ENCODE measurements around the gene LPO.

LPO gene

GRCh38 chr17:58272367-58273280 lies 34.2 kb downstream of the LPO start:
- no peak for DNase-seq (ENCODE audit: low read depth)
- H3K4me3 ChIP-seq (ENCODE audit: low read depth, low read length): no peak overlapping the region

- DNase-seq (ENCODE audit: low read depth): no peak
- no peak overlapping the region for H3K4me3 ChIP-seq (ENCODE audit: low read depth, low read length)
Measured at GRCh38 chr17:58273453-58274104, 35.2 kb downstream of the LPO start.

- H3K4me3 ChIP-seq (ENCODE audit: low read depth, low read length): no peak overlapping the region
- no peak for DNase-seq (ENCODE audit: low read depth)
Measured at GRCh38 chr17:58275417-58275816, 37.0 kb downstream of the LPO start.

- no peak overlapping the region for H3K4me3 ChIP-seq (ENCODE audit: low read depth, low read length)
- no peak for DNase-seq (ENCODE audit: low read depth)
Measured at GRCh38 chr17:58276423-58276822, 38.0 kb downstream of the LPO start.

- no peak for DNase-seq (ENCODE audit: low read depth)
- H3K4me3 ChIP-seq (ENCODE audit: low read depth, low read length): no peak overlapping the region
Measured at GRCh38 chr17:58277107-58277801, 38.9 kb downstream of the LPO start.

- no peak overlapping the region for H3K4me3 ChIP-seq (ENCODE audit: low read depth, low read length)
- no peak for DNase-seq (ENCODE audit: low read depth)
Measured at GRCh38 chr17:58277802-58278595, 39.6 kb downstream of the LPO start.

- DNase-seq (ENCODE audit: low read depth): no peak
- no peak overlapping the region for H3K4me3 ChIP-seq (ENCODE audit: low read depth, low read length)
Measured at GRCh38 chr17:58278661-58279015, 40.3 kb downstream of the LPO start.

GRCh38 chr17:58279016-58279711 lies 40.8 kb downstream of the LPO start:
- DNase-seq (ENCODE audit: low read depth): no peak

GRCh38 chr17:58279736-58280479 lies 41.5 kb downstream of the LPO start:
- no peak overlapping the region for H3K4me3 ChIP-seq (ENCODE audit: low read depth, low read length)
- no peak for DNase-seq (ENCODE audit: low read depth)

More at GRCh38 chr17:58279016-58279711, 40.8 kb downstream of the LPO start:
- no peak overlapping the region for H3K4me3 ChIP-seq (ENCODE audit: low read depth, low read length)

- no peak for DNase-seq (ENCODE audit: low read depth)
- no peak within 1 kb of the TSS for H3K4me3 ChIP-seq (ENCODE audit: low read depth, low read length)
Measured at GRCh38 chr17:58280480-58281217, 42.3 kb downstream of the LPO start, which contains the start of gene MPO. MPO (minus strand) TSS chr17:58280935; CDS start chr17:58280758, 177 bp downstream.

GRCh38 chr17:58281511-58282011 lies 43.2 kb downstream of the LPO start:
- DNase-seq (ENCODE audit: low read depth): no peak

GRCh38 chr17:58282442-58282841 lies 44.1 kb downstream of the LPO start:
- no peak for DNase-seq (ENCODE audit: low read depth)
- H3K4me3 ChIP-seq (ENCODE audit: low read depth, low read length): no peak overlapping the region

More at GRCh38 chr17:58281511-58282011, 43.2 kb downstream of the LPO start:
- H3K4me3 ChIP-seq (ENCODE audit: low read depth, low read length): no peak overlapping the region

- no peak overlapping the region for H3K4me3 ChIP-seq (ENCODE audit: low read depth, low read length)
- DNase-seq (ENCODE audit: low read depth): no peak
Measured at GRCh38 chr17:58283674-58284612, 45.6 kb downstream of the LPO start.

- no peak for DNase-seq (ENCODE audit: low read depth)
- no peak overlapping the region for H3K4me3 ChIP-seq (ENCODE audit: low read depth, low read length)
Measured at GRCh38 chr17:58284613-58285421, 46.4 kb downstream of the LPO start.

- no peak for DNase-seq (ENCODE audit: low read depth)
- no peak overlapping the region for H3K4me3 ChIP-seq (ENCODE audit: low read depth, low read length)
Measured at GRCh38 chr17:58285422-58285810, 47.0 kb downstream of the LPO start.

GRCh38 chr17:58289869-58290268 lies 51.5 kb downstream of the LPO start:
- DNase-seq (ENCODE audit: low read depth): no peak
- no peak overlapping the region for H3K4me3 ChIP-seq (ENCODE audit: low read depth, low read length)
